NB4 (cell line): ENCODE results near the gene EPM2AIP1.

Experiments used
- DNase-seq: peaks from one replicate; pipeline ENCODE4 v3.0.0; 2010; ENCODE audit warnings: low read depth
- H3K4me3 ChIP-seq: one replicate; pipeline ENCODE4 v1.5.1; 2011; ENCODE audit warnings: mild to moderate bottlenecking, low read depth, low read length, moderate library complexity
- CTCF ChIP-seq: IDR thresholded peaks from one replicate; pipeline ENCODE4 v1.5.1; 2012; ENCODE audit warnings: low read depth, low read length
- MAX ChIP-seq: IDR thresholded peaks from 2 replicates; pipeline ENCODE4 v1.6.1; 2011; ENCODE audit warnings: low read depth, low read length
- MYC ChIP-seq: IDR thresholded peaks from 2 replicates; pipeline ENCODE4 v1.6.1; 2011; ENCODE audit warnings: low read depth, low read length
- POLR2A ChIP-seq: IDR thresholded peaks from 2 replicates; pipeline ENCODE4 v1.6.1; 2011; ENCODE audit warnings: mild to moderate bottlenecking; ENCODE audit not compliant: insufficient read length; ENCODE audit errors: extremely low read depth

The EPM2AIP1 gene

GRCh38 chr3:36972163-36972562, 20.8 kb downstream of the EPM2AIP1 start:
- TF ChIP-seq CTCF (no peak), MAX (no peak), POLR2A (no peak), MYC (no peak)
- no peak for DNase-seq
- no peak overlapping the region for H3K4me3 ChIP-seq

GRCh38 chr3:36969540-36970432, 23.1 kb downstream of the EPM2AIP1 start:
- DNase-seq: peak; percentile 71
- TF ChIP-seq MAX (no peak), CTCF (no peak), POLR2A (no peak), MYC (no peak)
- no peak overlapping the region for H3K4me3 ChIP-seq

- no peak for TF ChIP-seq POLR2A
- TF ChIP-seq MAX: no peak
- TF ChIP-seq MYC: no peak
- TF ChIP-seq CTCF: no peak
- H3K4me3 ChIP-seq: no peak overlapping the region
- DNase-seq: no peak
Observed at GRCh38 chr3:36969085-36969484, 23.8 kb downstream of the EPM2AIP1 start.

- H3K4me3 ChIP-seq: no peak overlapping the region
- DNase-seq: no peak
- TF ChIP-seq MAX (no peak), CTCF (no peak), POLR2A (no peak), MYC (no peak)
Observed at GRCh38 chr3:36965440-36965839, 27.5 kb downstream of the EPM2AIP1 start.

GRCh38 chr3:36964817-36965216, 28.1 kb downstream of the EPM2AIP1 start:
- H3K4me3 ChIP-seq: no peak overlapping the region
- TF ChIP-seq CTCF: no peak
- no peak for TF ChIP-seq MYC
- no peak for TF ChIP-seq POLR2A
- no peak for DNase-seq
